Hematopoietic multipotent progenitor cell treated with erythropoietin and hydrocortisone succinate and interleukin-3 and kit ligand, for 8 days (in vitro differentiated cells): ENCODE results near the gene MAP4K4.

Source experiments
- DNase-seq: peaks from one replicate; pipeline ENCODE4 v3.0.0-alpha.2; 2015

The MAP4K4 gene

DNA sequence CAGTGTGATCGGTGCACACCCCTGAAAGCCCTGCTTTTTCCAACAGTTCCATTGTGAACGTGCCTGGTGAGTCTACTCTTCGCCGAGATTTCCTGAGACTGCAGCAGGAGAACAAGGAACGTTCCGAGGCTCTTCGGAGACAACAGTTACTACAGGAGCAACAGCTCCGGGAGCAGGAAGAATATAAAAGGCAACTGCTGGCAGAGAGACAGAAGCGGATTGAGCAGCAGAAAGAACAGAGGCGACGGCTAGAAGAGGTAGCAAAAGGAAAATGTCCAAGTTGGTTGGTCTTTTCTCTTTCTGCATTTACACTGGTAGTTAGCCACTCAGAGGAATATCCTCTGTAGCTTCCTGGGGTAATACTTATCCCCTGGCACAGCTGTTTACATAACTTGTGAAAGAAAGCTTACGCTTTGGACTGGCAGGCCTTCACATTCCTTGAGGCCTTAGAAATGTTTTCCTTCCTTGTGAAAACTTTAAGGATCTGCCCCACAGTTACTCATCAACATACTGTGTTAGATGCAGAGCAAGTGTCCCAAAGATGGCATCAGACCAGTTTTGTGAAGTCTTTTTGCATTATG, 146.6 kb downstream of the MAP4K4 start:
- no peak for DNase-seq

DNA sequence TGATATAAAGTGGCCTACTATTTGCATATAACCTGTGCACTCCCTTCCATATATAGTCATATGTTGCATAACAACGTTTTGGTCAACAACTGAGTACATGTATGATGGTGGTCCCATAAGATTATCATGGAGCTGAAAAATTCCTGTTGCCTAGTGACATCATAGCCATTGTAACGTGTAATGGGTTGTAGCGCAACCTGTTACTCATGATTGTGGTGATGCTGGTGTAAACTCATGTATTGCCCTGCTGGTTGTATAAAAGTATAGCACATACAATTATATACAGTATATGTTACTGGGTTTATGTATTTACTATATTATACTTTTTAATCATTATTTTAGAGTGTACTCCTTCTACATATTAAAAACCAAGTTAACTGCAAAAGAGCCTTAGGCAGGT, 149.5 kb downstream of the MAP4K4 start:
- no peak for DNase-seq

DNA sequence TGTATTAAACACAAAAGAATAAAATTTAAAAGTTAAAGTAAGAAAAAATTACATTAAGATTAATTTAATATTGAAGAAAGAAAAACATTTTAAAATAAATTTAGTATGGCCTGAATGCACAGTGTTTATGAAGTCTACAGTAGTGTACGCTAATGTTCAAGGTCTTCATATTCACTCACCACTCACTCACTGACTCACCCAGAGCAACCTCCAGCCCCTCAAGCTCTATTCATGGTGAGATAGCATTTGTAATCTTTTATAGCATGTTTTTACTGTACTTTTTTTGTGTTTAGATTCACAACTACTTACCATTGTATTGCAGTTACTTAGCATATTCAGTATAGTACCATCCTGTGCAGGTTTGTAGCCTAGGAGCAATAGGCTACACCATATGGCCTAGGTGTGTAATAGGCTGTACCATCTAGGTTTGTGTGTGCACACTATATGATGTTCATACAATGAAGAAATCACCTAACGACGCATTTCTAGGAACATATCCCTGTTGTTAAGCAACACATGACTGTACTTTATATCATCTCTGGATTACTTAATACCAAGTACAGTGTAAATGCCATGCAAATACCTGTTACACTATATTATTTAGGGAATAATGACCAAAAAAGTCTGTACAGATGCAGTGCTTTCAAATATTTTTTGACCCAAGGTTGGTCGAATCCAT, 150.3 kb downstream of the MAP4K4 start:
- DNase-seq = no peak

DNA sequence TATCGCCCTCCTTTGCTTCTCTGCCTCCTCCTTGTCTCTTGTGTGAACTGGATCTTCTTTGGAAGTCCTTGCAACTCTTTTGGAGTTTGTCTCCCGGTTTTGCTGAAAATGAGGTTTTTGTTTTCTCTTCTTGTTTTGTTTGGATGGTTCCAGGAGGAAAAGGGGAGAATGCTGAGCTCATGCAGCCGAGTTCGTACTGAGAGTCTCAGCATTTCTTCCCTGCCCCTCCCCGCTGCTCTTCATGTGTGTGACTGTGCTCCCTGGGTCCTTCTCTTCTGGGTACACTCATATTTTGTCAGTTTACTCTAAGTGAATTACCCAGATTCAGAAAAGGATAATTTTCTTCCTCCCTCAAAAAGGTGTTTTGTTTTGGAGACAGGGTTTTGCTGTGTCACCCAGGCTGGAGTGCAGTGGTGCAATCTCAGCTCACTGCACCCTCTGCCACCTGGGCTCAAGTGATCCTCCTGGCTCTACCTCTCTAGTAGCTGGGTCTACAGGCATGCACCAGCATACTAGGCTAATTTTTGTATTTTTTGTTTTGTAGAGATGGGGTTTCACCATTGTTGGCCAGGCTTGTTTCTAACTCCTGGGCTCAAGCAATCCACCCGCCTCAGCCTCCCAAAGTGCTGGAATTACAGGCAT, 151.4 kb downstream of the MAP4K4 start:
- no peak for DNase-seq

DNA sequence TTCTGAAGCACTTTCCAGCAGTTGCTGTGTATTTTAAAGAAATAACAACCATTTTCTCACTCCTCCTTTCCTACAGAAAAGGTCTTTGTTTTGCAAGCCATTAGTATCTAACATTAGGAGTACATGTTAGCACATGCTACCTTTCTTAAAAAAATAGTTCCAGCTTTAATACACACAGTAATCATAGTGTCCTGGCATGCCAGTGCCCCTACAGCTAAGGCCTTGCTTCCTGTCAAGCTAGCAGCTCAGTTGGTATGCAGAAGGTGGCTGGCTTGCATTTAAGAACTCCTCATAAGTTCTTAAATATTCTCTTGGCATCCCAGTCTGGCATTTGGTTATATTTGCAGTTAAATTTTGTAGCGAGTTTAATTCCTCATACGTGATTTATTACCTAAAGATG, 152.9 kb downstream of the MAP4K4 start:
- DNase-seq = no peak

DNA sequence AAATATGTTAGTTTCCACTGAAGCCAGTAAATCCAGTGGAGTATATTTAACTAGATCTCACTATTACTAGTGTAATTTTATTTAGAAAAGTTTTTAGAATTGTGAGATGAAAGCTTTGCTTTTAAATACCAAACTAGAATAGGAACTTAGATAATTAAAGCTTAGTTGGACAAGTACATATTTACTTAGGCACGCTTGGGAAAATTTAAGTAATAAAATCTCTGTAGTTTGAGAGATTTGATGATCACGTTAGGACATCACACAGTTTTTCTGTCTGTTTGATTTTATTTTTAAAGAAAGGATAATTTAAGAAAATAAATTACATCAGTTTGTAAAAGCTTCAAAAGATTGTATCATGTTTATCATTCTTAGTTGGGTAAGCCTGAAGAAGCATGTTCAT, 153.5 kb downstream of the MAP4K4 start:
- DNase-seq = no peak

DNA sequence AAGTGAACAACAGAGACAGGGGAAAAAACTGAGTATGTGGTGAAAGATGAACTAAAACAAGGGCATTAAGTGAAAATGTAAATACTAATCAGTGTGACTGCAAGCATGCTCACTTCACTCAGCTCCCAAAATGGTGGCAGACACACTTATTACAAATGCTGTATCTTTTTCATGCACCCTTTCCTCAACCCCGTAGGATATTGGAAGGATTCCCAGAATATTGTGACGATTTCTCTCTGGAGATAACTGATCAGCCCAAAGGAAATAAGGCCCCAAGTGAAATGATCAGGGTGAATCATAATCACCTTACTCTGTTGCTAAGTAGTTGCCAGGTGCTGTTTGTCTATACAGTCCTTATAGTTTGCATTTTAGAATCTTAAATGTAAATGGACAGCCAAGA, 155.3 kb downstream of the MAP4K4 start:
- no peak for DNase-seq

DNA sequence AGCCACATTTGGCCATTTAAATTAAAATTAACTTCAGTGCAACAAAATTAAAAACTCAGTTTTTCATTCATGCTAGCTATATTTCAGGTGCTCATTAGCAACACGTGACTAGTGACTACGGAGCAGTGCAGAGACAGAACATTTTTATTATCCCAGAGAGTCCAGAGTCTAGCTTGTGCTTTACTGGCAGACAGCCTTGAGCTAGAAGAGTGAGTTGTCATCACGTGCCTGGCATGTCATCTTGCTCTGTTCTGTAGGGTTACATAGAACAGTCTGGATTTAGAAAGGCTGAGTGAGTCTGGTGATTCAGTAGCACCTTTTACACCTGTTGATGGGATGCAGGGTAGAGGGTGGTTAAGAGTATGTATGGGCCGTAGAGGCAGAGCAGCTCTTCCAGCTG, 157.4 kb downstream of the MAP4K4 start:
- no peak for DNase-seq

DNA sequence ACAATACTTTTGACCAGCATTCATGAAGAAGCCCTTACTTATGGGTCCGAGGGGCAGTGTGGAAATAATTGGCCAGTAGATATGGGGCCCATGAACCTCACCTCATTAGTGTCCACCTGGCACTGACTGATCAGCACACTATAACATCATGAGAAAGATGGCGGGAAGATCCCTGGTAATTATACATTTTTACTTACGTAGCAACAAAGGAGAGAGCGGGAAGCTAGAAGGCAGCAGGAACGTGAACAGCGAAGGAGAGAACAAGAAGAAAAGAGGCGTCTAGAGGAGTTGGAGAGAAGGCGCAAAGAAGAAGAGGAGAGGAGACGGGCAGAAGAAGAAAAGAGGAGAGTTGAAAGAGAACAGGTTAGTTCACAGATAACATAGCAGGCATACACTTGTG, 158.3 kb downstream of the MAP4K4 start:
- DNase-seq = no peak

DNA sequence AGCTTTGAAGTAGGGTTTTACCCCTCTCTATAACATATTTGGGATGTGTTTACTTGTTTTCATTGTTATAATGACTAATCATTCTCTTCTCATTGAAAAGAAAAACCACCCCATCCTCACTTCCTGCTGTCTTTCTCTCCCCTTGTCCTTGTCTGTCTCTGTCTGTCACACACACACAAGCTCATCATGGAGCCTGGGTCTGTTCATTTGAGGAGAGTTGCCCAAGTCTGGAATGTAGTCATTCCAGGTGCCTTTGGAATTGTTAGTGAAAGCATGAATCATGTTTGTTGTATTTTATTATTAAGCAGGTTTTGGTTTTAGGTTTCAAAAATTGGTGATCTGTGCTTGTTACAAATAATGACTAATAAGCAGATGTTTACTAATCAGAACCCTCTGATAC, 160.7 kb downstream of the MAP4K4 start:
- no peak for DNase-seq

DNA sequence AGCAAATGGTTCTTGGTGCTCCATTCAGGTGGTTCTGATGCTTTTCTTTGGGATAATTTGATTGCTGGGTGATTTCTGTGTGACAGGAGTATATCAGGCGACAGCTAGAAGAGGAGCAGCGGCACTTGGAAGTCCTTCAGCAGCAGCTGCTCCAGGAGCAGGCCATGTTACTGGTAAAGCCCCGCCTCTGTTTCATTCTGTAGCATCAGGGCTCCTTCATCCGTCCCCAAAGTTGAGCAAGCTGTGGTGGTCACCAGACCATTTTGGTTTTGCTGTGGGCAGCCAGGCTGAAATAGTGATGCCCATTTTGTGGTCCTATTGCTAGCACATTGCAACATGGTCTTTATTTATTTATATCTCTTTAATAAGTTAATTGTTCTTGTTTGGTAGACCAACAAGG, 161.4 kb downstream of the MAP4K4 start:
- DNase-seq = no peak

DNA sequence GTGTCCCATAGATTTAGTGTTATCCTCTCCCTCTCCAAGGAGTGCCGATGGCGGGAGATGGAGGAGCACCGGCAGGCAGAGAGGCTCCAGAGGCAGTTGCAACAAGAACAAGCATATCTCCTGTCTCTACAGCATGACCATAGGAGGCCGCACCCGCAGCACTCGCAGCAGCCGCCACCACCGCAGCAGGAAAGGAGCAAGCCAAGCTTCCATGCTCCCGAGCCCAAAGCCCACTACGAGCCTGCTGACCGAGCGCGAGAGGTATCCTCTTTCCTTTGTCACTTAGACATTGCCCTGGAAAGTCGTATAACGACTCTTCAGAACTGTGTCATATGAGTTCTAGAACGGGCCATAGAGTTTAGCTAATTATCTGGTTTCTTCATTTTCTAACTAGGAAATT, 162.1 kb downstream of the MAP4K4 start:
- no peak for DNase-seq

DNA sequence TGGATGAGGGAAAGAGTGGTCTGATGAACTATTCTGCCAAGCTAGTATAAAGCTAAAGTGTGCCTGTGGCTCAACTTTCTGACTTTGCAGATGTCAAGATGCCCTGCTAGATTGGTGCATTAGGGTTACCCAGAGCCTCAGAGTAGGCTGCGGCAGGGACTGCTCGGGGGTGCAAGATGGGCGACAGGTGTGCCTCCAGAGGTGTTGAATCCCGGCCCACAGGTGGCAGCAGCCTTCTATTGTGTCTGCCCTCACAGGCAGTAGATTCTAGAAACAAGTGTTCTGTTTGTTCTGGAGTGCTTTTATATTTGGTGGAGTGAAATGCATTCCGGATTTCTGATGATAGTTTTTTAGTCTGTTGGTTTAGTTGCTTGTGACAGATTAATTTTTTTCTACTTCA, 162.7 kb downstream of the MAP4K4 start:
- DNase-seq = no peak

DNA sequence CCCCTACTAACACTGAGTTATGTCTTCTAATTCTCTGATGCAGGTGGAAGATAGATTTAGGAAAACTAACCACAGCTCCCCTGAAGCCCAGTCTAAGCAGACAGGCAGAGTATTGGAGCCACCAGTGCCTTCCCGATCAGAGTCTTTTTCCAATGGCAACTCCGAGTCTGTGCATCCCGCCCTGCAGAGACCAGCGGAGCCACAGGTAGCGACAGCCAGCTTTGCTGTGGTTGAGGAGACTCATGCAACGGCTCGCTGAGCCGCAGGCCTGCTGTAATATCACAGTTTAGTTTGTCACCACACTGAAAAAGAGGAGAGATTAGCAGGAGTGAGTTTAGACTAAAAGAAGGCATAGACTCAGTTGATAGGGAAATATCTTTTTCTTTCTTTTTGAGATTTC, 163.3 kb downstream of the MAP4K4 start:
- DNase-seq = no peak

DNA sequence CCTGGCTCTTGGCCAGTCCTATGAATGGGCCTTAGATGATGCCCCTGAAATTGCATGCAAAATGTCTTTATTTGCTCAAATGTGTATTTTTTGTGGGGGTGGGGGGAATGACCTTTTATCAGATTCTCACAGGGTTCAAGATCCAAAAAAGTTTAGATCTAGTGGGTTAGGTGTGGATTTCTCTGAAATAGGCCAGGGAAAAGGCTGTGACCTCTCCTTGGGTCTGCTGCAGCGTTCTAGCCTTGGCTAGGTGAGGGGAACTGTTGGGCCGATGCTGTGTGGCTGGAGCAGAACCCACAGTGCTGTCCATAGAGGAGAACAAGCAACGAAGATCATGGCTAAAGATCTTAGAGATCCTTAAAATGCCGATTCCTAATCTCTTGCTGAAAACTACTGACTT, 163.9 kb downstream of the MAP4K4 start:
- no peak for DNase-seq

DNA sequence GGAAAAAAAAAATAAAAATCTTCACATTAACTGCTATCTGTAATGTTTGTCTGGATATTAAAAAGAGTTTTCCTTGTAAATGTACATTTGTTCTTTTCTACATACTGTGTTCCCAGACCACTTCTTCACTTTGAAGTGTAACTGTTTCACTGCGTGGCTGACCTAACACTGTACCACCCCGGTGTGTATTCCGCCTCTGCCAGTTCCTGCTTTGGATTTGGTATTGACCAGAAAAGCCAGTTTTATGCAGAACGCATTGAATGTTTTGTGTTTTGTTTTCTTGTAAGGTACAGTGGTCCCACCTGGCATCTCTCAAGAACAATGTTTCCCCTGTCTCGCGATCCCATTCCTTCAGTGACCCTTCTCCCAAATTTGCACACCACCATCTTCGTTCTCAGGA, 166.0 kb downstream of the MAP4K4 start:
- no peak for DNase-seq

DNA sequence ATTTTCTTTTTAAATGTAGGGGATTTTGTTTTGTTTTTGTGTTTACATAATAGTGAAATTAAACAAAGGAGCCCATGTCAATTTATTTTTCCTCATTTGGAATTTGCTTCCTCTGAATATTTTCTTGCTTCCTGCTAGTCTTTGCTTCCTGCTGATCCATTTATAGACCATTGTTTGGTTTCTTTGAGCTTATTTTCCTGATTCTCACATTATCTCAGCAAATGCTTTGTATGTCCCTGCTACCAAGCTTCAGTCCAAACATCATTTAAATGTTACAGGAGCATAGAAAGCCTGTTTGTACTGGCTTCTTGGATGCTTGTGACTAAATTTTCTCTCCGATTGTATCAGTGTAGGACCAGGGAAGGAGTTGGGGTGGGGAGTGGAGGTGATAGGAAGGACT, 166.9 kb downstream of the MAP4K4 start:
- DNase-seq = no peak

DNA sequence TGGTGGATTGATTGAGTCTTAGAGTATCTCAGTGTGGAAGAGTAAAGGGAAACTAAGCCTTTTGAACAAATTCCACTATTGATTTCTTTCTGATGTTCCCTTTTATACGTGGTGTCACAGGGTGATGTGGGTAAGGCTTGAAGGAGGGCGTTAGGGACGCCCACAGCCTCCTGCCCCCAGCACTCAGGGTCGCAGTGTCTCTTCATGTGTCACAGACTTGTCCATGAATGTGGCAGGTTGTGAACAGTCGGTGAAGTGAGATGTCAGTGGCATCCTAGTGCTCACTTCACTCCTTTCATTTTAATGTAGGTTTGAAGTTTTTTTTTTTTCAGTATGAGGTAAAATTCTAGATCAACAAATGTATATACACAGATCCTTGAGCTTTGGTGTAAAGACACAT, 171.0 kb downstream of the MAP4K4 start:
- DNase-seq = no peak

DNA sequence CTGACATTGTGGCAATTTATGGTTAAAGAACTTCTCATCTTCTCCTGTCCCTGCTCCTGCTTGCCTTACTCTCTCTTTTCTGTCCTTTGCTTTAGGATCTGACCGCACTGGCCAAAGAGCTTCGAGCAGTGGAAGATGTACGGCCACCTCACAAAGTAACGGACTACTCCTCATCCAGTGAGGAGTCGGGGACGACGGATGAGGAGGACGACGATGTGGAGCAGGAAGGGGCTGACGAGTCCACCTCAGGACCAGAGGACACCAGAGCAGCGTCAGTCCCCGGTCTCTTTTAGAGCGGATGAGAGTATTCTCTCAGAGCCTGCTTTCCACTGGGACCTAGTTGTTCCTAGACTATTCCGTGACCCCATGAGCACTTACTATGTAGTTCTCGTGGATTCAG, 172.0 kb downstream of the MAP4K4 start:
- no peak for DNase-seq

DNA sequence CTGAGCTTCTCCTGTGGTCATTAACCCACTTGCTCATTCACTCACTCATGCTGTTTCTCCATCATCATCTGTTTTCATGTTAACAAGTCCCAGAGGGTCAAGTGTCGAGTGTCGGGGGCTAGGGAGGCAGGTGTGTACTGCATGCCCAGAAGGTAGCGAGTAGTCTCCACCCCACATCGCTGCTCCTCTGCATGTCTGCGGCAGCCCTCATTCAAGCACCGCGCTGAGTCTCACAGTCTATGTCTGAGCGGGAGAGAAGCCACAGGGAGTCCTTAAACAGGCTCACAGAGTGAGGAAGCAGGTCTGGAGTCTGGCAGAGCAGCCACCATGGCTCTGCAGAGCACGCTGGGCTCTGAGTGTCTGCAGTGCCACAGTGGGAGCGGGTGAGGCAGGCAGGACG, 172.9 kb downstream of the MAP4K4 start:
- DNase-seq = no peak

DNA sequence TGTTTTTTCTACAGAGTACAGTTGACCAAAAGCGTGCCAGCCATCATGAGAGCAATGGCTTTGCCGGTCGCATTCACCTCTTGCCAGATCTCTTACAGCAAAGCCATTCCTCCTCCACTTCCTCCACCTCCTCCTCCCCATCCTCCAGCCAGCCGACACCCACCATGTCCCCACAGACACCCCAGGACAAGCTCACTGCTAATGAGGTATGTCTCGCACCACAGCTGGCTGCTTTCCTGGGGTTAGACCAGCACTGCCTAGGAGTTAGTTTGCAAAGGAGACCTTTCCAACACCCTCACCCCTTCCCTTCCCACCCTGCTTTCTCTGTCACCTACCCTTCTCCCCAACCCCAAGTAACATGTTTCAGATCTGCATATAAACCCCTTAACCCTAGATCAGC, 174.0 kb downstream of the MAP4K4 start:
- no peak for DNase-seq

DNA sequence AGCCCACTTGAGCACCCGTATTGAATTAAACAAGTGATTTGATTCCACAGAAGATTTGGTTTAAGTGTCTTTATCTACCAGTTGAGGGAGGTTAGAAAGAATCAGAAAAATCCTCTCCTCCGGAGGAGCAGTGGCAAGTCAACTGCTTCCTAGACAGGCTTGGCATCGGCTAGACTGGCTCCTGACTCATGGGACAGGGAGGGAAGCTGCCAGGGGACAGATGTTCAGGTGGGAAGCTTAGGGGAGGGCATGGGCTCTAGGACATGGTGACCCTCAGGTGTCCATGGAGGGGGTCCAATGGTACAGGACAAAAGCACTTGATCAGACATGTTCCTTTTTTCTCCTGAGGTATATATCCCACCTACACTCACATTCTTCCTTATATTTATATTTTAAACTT, 175.0 kb downstream of the MAP4K4 start:
- DNase-seq = no peak

DNA sequence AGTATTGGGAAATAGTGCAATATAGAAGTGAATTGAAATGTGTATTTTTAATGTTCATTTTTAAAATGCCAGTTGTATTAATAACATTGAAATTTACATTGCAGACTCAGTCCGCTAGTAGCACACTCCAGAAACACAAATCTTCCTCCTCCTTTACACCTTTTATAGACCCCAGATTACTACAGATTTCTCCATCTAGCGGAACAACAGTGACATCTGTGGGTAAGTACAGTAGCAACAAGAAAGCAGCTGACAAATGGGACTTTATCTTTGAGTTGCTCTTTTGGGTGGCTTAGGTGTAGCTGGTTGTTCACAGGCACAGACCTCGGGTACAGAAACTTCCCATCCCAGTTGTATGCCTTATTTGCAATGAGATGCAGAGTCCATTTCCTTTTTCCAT, 176.0 kb downstream of the MAP4K4 start:
- DNase-seq = peak; percentile 11

DNA sequence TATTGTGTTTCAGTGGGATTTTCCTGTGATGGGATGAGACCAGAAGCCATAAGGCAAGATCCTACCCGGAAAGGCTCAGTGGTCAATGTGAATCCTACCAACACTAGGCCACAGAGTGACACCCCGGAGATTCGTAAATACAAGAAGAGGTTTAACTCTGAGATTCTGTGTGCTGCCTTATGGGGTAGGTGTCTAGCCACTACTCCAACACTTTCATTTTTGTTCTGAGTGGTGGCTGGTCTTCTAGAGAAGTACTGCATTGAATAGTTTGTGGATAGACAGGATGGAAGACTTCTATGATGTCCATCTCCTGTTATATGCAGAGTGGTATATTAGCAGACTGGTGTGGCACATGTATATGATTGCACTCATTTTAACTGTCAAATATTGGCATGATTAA, 176.6 kb downstream of the MAP4K4 start:
- DNase-seq = no peak

DNA sequence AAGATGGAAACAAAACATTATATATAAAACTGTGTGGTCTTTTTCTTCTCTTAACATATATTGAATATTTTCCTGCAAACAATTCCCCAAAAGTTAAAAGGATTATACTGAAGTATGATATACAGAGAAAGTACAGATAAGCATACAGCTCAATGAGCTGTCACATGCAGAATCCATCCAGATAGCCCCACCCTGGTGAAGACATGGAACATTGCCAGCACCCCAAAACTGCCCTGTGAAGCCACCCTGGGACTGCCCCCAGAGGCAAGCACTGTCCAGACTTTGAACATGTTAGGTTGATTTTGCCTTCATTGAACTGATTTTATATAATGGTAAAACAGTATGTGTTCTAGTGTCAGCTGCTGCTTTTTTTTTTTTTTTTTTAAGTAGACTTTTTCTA, 182.0 kb downstream of the MAP4K4 start:
- peak; percentile 71 for DNase-seq
